K562 (cell line): Measurements from ENCODE around the gene AAK1. TPM values are rescaled to one million over a fixed set of nuclear protein-coding genes. Genes with fewer than 3 reads are reported as not detected.

ENCODE experiments used
- ATAC-seq: fragments of 200-7000 bp; cut with Tn5 transposase; 3 replicates; pipeline ENCODE4 v1.9.1; 2020; ENCODE audit warnings: moderate library complexity
- BruUV-seq: library from RNA; stranded (reverse); fragments of 400-500 nt; replicated peaks from 2 replicates; lab custom pipeline; 2021; lab: Mats Ljungman, UMichigan
- CTCF ChIA-PET: fragments of 300-600 bp; formaldehyde crosslinking; extraction: SDS; loops from one replicate; lab custom pipeline; 2021; ENCODE audit warnings: low intra/inter-chr PET ratio; lab: Yijun Ruan, JAX
- POLR2A ChIA-PET: fragments of 300-600, 350-650 bp; sonication (Branson Sonifier 250); formaldehyde crosslinking; extraction: SDS; loops from one replicate; lab custom pipeline; 2021; ENCODE audit warnings: antibody characterized with exemption, inconsistent platforms; lab: Yijun Ruan, JAX
- DNase-seq, 4 experiments: peaks; one replicate each; pipeline versions ENCODE4 v3.0.0 to v3.0.0-alpha.2; 2011 to 2018; ENCODE audit warnings: low spot score in 3 of 4, mixed read lengths in 3 of 4; ENCODE audit errors: extremely low read depth in 1 of 4
- FAIRE-seq: peaks from 2 replicates; lab custom pipeline; 2011; peaks lifted over from hg19 to GRCh38; lab: Jason Lieb, UNC
- H2AFZ ChIP-seq: 2 replicates; pipeline ENCODE4 v1.6.0; 2011; ENCODE audit warnings: low read depth, low read length, control low read depth, inconsistent platforms
- H3K27ac ChIP-seq: fragments of 200-600 bp; 3 replicates; pipeline ENCODE4 v1.8.0; 2011; ENCODE audit warnings: low read depth, mild to moderate bottlenecking, control low read depth, inconsistent platforms, low read length, moderate library complexity, mixed read lengths; ENCODE audit errors: extremely low read depth
- H3K27me3 ChIP-seq, 2 experiments: fragments of 300-600 bp in 1 of 2; 2 replicates in 1 of 2; 3 replicates in 1 of 2; pipeline versions ENCODE4 v1.6.0 to v1.8.0; 2011; ENCODE audit warnings: inconsistent platforms in 2 of 2, low read length in 2 of 2, mild to moderate bottlenecking in 1 of 2, mixed read lengths in 1 of 2, moderate library complexity in 1 of 2; ENCODE audit not compliant: control insufficient read depth in 2 of 2, insufficient read depth in 2 of 2
- H3K36me3 ChIP-seq: fragments of 300-600 bp; 3 replicates; pipeline ENCODE4 v1.8.0; 2011; ENCODE audit warnings: mild to moderate bottlenecking, low read length, inconsistent platforms; ENCODE audit not compliant: control insufficient read depth, insufficient read depth
- H3K4me1 ChIP-seq, 2 experiments: fragments of 200-600 bp in 1 of 2; replicated peaks in 1 of 2; 2 replicates in 1 of 2; 3 replicates in 1 of 2; pipeline versions ENCODE4 v1.5.1 to v1.8.0; 2011; ENCODE audit warnings: inconsistent platforms in 2 of 2, low read length in 2 of 2, mild to moderate bottlenecking in 1 of 2, mixed read lengths in 1 of 2, moderate library complexity in 1 of 2; ENCODE audit not compliant: control insufficient read depth in 2 of 2, insufficient read depth in 2 of 2
- H3K4me2 ChIP-seq: 2 replicates; pipeline ENCODE4 v1.6.1; 2011; ENCODE audit warnings: low read length, control low read depth, inconsistent platforms, mixed read lengths; ENCODE audit not compliant: insufficient read depth
- H3K4me3 ChIP-seq: fragments of 200-600 bp; sonication (generic), shearing (Covaris generic); 2 replicates; pipeline ENCODE4 v1.5.1; 2016; ENCODE audit warnings: control low read depth, inconsistent platforms
- H3K79me2 ChIP-seq: fragments of 200-600 bp; 3 replicates; pipeline ENCODE4 v1.8.0; 2011; ENCODE audit warnings: low read length, inconsistent platforms; ENCODE audit not compliant: control insufficient read depth, insufficient read depth
- H3K9ac ChIP-seq, 2 experiments: 2 replicates each; pipeline versions ENCODE4 v1.6.0 to v1.6.1; 2011; ENCODE audit warnings: low read depth in 2 of 2, low read length in 2 of 2, control low read depth in 1 of 2, inconsistent platforms in 1 of 2, mild to moderate bottlenecking in 1 of 2, mixed read lengths in 1 of 2; ENCODE audit not compliant: insufficient read depth in 1 of 2
- H3K9me1 ChIP-seq: one replicate; pipeline ENCODE4 v1.6.0; 2011; ENCODE audit warnings: inconsistent platforms, mild to moderate bottlenecking, low read length, moderate library complexity; ENCODE audit not compliant: control insufficient read depth, insufficient read depth
- H3K9me3 ChIP-seq: replicated peaks from 2 replicates; pipeline ENCODE4 v1.5.1; 2011; ENCODE audit warnings: low read depth, low read length, inconsistent platforms; ENCODE audit not compliant: control insufficient read depth, insufficient read depth
- H4K20me1 ChIP-seq: replicated peaks from 2 replicates; pipeline ENCODE4 v1.6.1; 2011; ENCODE audit warnings: low read length, inconsistent platforms, mixed read lengths; ENCODE audit not compliant: control insufficient read depth, insufficient read depth
- ATF7 ChIP-seq: fragments of 450-650 bp; IDR thresholded peaks from 2 replicates; pipeline ENCODE4 v1.7.1; 2014; ENCODE audit warnings: mild to moderate bottlenecking, moderate library complexity
- CBX3 ChIP-seq, 2 experiments: IDR thresholded peaks; 1 replicate in 1 of 2; 2 replicates in 1 of 2; pipeline ENCODE4 v1.6.1; 2012; ENCODE audit warnings: inconsistent platforms in 2 of 2, low read length in 2 of 2, borderline replicate concordance in 1 of 2, control low read depth in 1 of 2
- FOXK1 ChIP-seq: sonication (generic); formaldehyde crosslinking; IDR thresholded peaks from 2 replicates; pipeline ENCODE4 v1.8.0; 2022; ENCODE audit warnings: missing genetic modification reagents, mild to moderate bottlenecking, borderline replicate concordance
- TRIM24 ChIP-seq, 2 experiments: fragments of 450-650 bp; IDR thresholded peaks; 2 replicates each; pipeline ENCODE4 v1.6.1; 2016
- WGBS: fragments of 100-300 bp; shearing (Covaris generic); methylation state at CpG from one replicate; pipeline ENCODE4 v1.1.6; 2016; ENCODE audit warnings: low coverage, mixed read lengths; ENCODE audit not compliant: insufficient coverage; ENCODE audit errors: missing lambda C conversion rate; 5-methylcytosine and 5-hydroxymethylcytosine counted together
- in situ Hi-C: fragments of 300-500 bp; cut with MboI; formaldehyde crosslinking; loops from 4 replicates; pipeline ENCODE4 v1.15.0; 2018; ENCODE audit warnings: inconsistent platforms, mixed read lengths
- intact Hi-C: fragments of 100-400 bp; cut with micrococcal nuclease; formaldehyde crosslinking; loops from 2 replicates; pipeline ENCODE4 v1.14.2; 2022
- polyA plus RNA-seq, 8 experiments: library from polyadenylated mRNA; depleted of rRNA in 4 of 8; stranded (reverse) in 5 of 8; unstranded in 3 of 8; fragments of >200 nt; fragmentation: Nextera tagmentation in 2 of 8; fragmentation: Illumina TruSeq in 1 of 8; extraction: Ambion mirVana in 2 of 8; extraction: Trizol in 1 of 8; gene quantifications; 2 replicates each; pipeline versions ENCODE4 v1.2.1 to v1.2.3, GENCODE V29; 2011 to 2014; ENCODE audit warnings: inconsistent platforms in 1 of 8, missing spikeins in 1 of 8
- total RNA-seq, 7 experiments: library from RNA; depleted of rRNA in 6 of 7; stranded (reverse); fragments of >200 nt in 6 of 7; fragmentation: Illumina TruSeq in 2 of 7; extraction: Trizol in 2 of 7; gene quantifications; 2 replicates each; pipeline versions ENCODE4 v1.2.1 to v1.2.3, GENCODE V29; 2011 to 2021; ENCODE audit warnings: low replicate concordance in 1 of 7
- TF ChIP-seq, protein P1 (sequence below): sonication (generic); IDR thresholded peaks from 2 replicates; pipeline ENCODE4 v1.6.1; 2016
- TF ChIP-seq, protein P2 (sequence below), 2 experiments: fragments of 450-650 bp; formaldehyde crosslinking in 1 of 2; IDR thresholded peaks; 2 replicates each; pipeline versions ENCODE4 v1.4.0 to v1.6.1; 2014 to 2020; ENCODE audit warnings: mild to moderate bottlenecking in 2 of 2, borderline replicate concordance in 1 of 2, low read depth in 1 of 2

AAK1 gene
- total and polyA plus RNA-seq, 9 of the 15 experiments (the other 6 are each of a cell fraction or from before 2014, with no cell fraction given): 0.89 to 17.1 (median 6.0) TPM

DNA sequence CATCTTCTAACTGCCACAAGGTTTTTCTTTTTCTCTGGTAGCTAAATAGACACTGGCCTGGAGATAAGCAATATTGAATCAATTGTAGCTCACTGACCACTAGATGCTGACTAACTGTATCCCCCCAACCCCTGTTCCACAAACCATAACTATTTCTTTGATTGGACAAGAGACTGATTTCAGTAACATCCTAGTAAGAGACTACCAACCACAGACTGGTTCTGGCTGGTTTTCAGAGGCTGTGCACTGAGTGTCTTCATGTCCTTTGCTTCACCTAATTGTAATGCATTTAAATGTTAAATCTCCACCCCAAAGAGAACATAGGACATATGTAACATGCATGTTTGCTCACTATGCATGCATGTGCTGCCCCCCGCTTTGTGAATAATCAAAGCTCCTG lies 3.2 kb upstream of the AAK1 start:
- H2AFZ ChIP-seq: no peak overlapping the region
- no peaks in the 10 kb centered on the region for H3K27me3 ChIP-seq
- H3K79me2 ChIP-seq: peaks cover 29% of the 10 kb centered on the region
- ATAC-seq (no peak), FAIRE-seq (no peak), DNase-seq (no peak)
- CTCF ChIA-PET: no interaction called here
- no peaks in the 10 kb centered on the region for H3K36me3 ChIP-seq
- no peak overlapping the region for H3K27ac ChIP-seq
- no peaks in the 10 kb centered on the region for H3K9me3 ChIP-seq
- in situ Hi-C loops (no loop called here), intact Hi-C loops (loop anchor here (10.0 kb wide), 1 partner anchor 268 kb away; the partner anchor contains the start of gene MXD1)
- TF ChIP-seq ATF7: no peak
- TF ChIP-seq, protein P1, sequence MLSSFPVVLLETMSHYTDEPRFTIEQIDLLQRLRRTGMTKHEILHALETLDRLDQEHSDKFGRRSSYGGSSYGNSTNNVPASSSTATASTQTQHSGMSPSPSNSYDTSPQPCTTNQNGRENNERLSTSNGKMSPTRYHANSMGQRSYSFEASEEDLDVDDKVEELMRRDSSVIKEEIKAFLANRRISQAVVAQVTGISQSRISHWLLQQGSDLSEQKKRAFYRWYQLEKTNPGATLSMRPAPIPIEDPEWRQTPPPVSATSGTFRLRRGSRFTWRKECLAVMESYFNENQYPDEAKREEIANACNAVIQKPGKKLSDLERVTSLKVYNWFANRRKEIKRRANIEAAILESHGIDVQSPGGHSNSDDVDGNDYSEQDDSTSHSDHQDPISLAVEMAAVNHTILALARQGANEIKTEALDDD: peak; percentile 52; the same call in 1 of the 2 replicates
- peak; percentile 83 to 86 for TF ChIP-seq TRIM24 (IDR thresholded peaks at IDR 0.05)
- peak in 1 of 2 experiments; percentile 47; a peak in 1 of 3 replicates for TF ChIP-seq CBX3 (IDR thresholded peaks at IDR 0.05; ENCODE audit: borderline replicate concordance in 1 of 2, low read length in 2 of 2)
- TF ChIP-seq, protein P2, sequence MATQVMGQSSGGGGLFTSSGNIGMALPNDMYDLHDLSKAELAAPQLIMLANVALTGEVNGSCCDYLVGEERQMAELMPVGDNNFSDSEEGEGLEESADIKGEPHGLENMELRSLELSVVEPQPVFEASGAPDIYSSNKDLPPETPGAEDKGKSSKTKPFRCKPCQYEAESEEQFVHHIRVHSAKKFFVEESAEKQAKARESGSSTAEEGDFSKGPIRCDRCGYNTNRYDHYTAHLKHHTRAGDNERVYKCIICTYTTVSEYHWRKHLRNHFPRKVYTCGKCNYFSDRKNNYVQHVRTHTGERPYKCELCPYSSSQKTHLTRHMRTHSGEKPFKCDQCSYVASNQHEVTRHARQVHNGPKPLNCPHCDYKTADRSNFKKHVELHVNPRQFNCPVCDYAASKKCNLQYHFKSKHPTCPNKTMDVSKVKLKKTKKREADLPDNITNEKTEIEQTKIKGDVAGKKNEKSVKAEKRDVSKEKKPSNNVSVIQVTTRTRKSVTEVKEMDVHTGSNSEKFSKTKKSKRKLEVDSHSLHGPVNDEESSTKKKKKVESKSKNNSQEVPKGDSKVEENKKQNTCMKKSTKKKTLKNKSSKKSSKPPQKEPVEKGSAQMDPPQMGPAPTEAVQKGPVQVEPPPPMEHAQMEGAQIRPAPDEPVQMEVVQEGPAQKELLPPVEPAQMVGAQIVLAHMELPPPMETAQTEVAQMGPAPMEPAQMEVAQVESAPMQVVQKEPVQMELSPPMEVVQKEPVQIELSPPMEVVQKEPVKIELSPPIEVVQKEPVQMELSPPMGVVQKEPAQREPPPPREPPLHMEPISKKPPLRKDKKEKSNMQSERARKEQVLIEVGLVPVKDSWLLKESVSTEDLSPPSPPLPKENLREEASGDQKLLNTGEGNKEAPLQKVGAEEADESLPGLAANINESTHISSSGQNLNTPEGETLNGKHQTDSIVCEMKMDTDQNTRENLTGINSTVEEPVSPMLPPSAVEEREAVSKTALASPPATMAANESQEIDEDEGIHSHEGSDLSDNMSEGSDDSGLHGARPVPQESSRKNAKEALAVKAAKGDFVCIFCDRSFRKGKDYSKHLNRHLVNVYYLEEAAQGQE (IDR thresholded peaks at IDR 0.05; ENCODE audit: borderline replicate concordance): peak; percentile 81
- TF ChIP-seq, protein P2 (CRISPR knock-in tag; IDR thresholded peaks at IDR 0.05; ENCODE audit: low read depth): no peak
- TF ChIP-seq FOXK1: no peak
- H3K9ac ChIP-seq: no peak overlapping the region
- no peaks in the 10 kb centered on the region for H3K9me1 ChIP-seq
- no TSS peak for BruUV-seq
- POLR2A ChIA-PET: interaction anchor here (0.6 to 4.6 kb wide), 4 partner anchors 11 to 22 kb away, joined by 4 to 25 read pairs (median 10); no protein-coding TSS in a partner anchor
- no peak overlapping the region for H3K4me3 ChIP-seq
- WGBS: 100% methylated on average over 1 of the region's 1 CpG
- H4K20me1 ChIP-seq: no peaks in the 10 kb centered on the region; the same call in 1 of the 2 replicates
- H3K4me2 ChIP-seq: no peak overlapping the region
- peaks cover 12 to 21% of the 10 kb centered on the region in 2 experiments; a peak in 4 of 5 replicates for H3K4me1 ChIP-seq
